Natural killer cell (primary cell): Measurements from ENCODE around the gene KIF3B. TPM values are rescaled to one million over a fixed set of nuclear protein-coding genes. Genes with fewer than 3 reads are reported as not detected.
"Not testable (repeated sequence)": the region's sequence is repeated elsewhere in the genome, so short reads cannot be mapped to it uniquely, and the experiment has no call there.

Experiments used
- ATAC-seq, 3 donors: fragments of 150-1000 bp in 2 of 3; fragments of 200-7000 bp in 1 of 3; cut with Tn5 transposase; 1 replicate in 1 of 3; 2 replicates in 2 of 3; pipeline ENCODE4 v1.10.0; 2021; ENCODE audit warnings: mild to moderate bottlenecking in 2 of 3, moderate library complexity in 2 of 3
- DNase-seq, 2 donors: peaks; one replicate each; pipeline versions ENCODE4 v3.0.0 to v3.0.0-alpha.2; 2013 to 2021; ENCODE audit warnings: mixed read lengths in 1 of 2
- H3K27ac ChIP-seq: one replicate; pipeline ENCODE4 v1.5.1; 2013; ENCODE audit warnings: mild to moderate bottlenecking, low read length
- H3K27me3 ChIP-seq: one replicate; pipeline ENCODE4 v1.6.1; 2013; ENCODE audit warnings: low read length; ENCODE audit not compliant: control insufficient read depth, insufficient read depth
- H3K36me3 ChIP-seq: one replicate; pipeline ENCODE4 v1.6.1; 2013; ENCODE audit warnings: low read length; ENCODE audit not compliant: control insufficient read depth, insufficient read depth
- H3K4me1 ChIP-seq: one replicate; pipeline ENCODE4 v1.6.1; 2013; ENCODE audit warnings: low read length; ENCODE audit not compliant: control insufficient read depth, insufficient read depth
- H3K4me3 ChIP-seq: one replicate; pipeline ENCODE4 v1.5.1; 2013; ENCODE audit warnings: low read length
- H3K9me3 ChIP-seq: one replicate; pipeline ENCODE4 v1.6.1; 2013; ENCODE audit warnings: low read length; ENCODE audit not compliant: control insufficient read depth, insufficient read depth
- H3K27ac Mint-ChIP-seq, 2 donors: one replicate each; pipeline ENCODE4 v1.8.0; 2022; ENCODE audit warnings: mild to moderate bottlenecking in 2 of 2, mixed read lengths in 2 of 2, moderate library complexity in 1 of 2
- H3K27me3 Mint-ChIP-seq, 2 donors: one replicate each; pipeline ENCODE4 v1.8.0; 2022; ENCODE audit warnings: low read depth in 2 of 2, mixed read lengths in 2 of 2
- H3K36me3 Mint-ChIP-seq: one replicate; pipeline ENCODE4 v1.8.0; 2022; ENCODE audit warnings: mixed read lengths
- H3K4me1 Mint-ChIP-seq, 2 donors: one replicate each; pipeline ENCODE4 v1.8.0; 2022; ENCODE audit warnings: mixed read lengths in 2 of 2
- H3K4me3 Mint-ChIP-seq: one replicate; pipeline ENCODE4 v1.8.0; 2022; ENCODE audit warnings: mild to moderate bottlenecking, moderate library complexity, mixed read lengths
- H3K9me3 Mint-ChIP-seq, 2 donors: one replicate each; pipeline ENCODE4 v1.8.0; 2022; ENCODE audit warnings: mixed read lengths in 2 of 2
- WGBS: methylation state at CpG from one replicate; pipeline ENCODE4 v1.1.7; 2013; ENCODE audit warnings: missing lambda C conversion rate; ENCODE audit not compliant: insufficient coverage; 5-methylcytosine and 5-hydroxymethylcytosine counted together
- intact Hi-C: fragments of 100-400 bp; cut with micrococcal nuclease; formaldehyde crosslinking; loops from one replicate; pipeline ENCODE4 v1.14.2; 2022
- total RNA-seq, 4 donors: library from RNA; stranded (reverse); fragments of 120-200 nt in 1 of 4; gene quantifications; one replicate each; pipeline versions ENCODE4 v1.2.3 to v1.2.4, GENCODE V29; 2013 to 2022
- TF ChIP-seq, protein P1 (sequence below): fragments of 200-600 bp; IDR thresholded peaks from one replicate; pipeline ENCODE4 v1.8.0; 2022; ENCODE audit warnings: antibody characterized with exemption

Gene KIF3B
- total RNA-seq, 3 donors from 2014 or later (not counting 1 experiment from before 2014, with no cell fraction given): 10.2 to 14.3 (median 13.2) TPM

DNA sequence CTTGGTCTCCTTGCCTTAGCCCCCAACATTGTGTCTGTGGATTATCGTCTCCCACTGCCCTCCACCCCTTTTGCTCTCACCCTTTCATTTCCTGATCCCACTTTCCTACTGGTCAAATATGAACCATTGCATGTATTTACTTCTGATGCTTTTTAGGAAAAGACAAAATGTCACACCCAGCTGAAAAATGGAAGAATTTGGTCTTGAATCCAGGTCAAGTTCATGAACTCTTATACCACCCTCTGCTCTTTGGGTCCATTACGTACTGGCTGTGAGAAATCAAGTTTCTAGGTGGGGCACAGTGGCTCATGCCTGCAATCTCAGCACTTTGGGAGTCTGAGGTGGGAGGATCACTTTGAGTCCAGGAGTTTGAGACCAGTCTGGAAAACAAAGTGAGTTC, 15.8 kb upstream of the KIF3B start:
- Histone ChIP-seq H3K4me3 (no peak overlapping the region), H3K27ac (no peak overlapping the region), H3K27me3 (no peaks in the 10 kb centered on the region), H3K9me3 (no peaks in the 10 kb centered on the region), H3K4me1 (no peaks in the 10 kb centered on the region), H3K36me3 (no peaks in the 10 kb centered on the region)
- Mint-ChIP-seq H3K9me3 (no peaks in the 10 kb centered on the region), H3K27ac (no peak overlapping the region), H3K4me1 (no peaks in the 10 kb centered on the region), H3K4me3 (no peak overlapping the region), H3K27me3 (peaks cover 0 to 3% of the 10 kb centered on the region in 2 donors), H3K36me3 (no peaks in the 10 kb centered on the region)
- TF ChIP-seq, protein P1, sequence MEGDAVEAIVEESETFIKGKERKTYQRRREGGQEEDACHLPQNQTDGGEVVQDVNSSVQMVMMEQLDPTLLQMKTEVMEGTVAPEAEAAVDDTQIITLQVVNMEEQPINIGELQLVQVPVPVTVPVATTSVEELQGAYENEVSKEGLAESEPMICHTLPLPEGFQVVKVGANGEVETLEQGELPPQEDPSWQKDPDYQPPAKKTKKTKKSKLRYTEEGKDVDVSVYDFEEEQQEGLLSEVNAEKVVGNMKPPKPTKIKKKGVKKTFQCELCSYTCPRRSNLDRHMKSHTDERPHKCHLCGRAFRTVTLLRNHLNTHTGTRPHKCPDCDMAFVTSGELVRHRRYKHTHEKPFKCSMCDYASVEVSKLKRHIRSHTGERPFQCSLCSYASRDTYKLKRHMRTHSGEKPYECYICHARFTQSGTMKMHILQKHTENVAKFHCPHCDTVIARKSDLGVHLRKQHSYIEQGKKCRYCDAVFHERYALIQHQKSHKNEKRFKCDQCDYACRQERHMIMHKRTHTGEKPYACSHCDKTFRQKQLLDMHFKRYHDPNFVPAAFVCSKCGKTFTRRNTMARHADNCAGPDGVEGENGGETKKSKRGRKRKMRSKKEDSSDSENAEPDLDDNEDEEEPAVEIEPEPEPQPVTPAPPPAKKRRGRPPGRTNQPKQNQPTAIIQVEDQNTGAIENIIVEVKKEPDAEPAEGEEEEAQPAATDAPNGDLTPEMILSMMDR: no peak
- DNase-seq (no peak), ATAC-seq (no peak)
- 100% methylated on average over 2 of the region's 2 CpGs for whole genome bisulfite sequencing
- intact Hi-C loops: no loop called here

DNA sequence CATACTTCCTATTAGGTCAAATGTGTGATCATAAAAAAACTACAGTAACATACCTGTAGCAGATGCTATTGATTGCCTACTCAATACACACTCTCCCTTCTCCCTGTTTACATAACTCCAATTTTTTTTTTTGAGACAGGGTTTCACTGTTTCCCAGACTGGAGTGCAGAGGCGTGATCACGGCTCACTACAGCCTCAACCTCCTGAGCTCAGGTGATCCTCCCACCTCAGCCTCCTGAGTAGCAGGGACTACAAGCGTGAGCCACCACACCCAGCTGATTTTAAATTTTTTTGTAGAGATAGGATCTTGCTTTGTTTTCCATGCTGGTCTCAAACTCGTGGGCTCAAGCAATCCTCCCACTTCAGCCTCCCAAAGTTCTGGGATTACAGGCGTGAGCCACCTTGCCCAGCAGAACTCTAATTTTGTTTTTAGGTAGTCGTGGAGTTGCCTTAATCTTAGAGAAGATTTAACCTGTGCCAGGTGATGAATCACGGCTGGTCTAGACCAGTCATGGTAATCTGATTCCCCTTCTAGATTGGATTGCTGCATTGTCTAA, 14.0 kb upstream of the KIF3B start:
- Mint-ChIP-seq H3K9me3 (no peaks in the 10 kb centered on the region), H3K4me3 (no peak overlapping the region), H3K4me1 (no peaks in the 10 kb centered on the region), H3K27ac (no peak overlapping the region), H3K36me3 (no peaks in the 10 kb centered on the region), H3K27me3 (peaks cover 0 to 3% of the 10 kb centered on the region in 2 donors)
- intact Hi-C loops: no loop called here
- H3K36me3 ChIP-seq: no peaks in the 10 kb centered on the region
- ATAC-seq (no peak), DNase-seq (no peak)
- no peaks in the 10 kb centered on the region for H3K27me3 ChIP-seq
- H3K4me3 ChIP-seq: no peak overlapping the region
- no peak overlapping the region for H3K27ac ChIP-seq
- no peaks in the 10 kb centered on the region for H3K9me3 ChIP-seq
- H3K4me1 ChIP-seq: no peaks in the 10 kb centered on the region
- TF ChIP-seq, protein P1: no peak
- 83% methylated on average over 6 of the region's 7 CpGs for WGBS

DNA sequence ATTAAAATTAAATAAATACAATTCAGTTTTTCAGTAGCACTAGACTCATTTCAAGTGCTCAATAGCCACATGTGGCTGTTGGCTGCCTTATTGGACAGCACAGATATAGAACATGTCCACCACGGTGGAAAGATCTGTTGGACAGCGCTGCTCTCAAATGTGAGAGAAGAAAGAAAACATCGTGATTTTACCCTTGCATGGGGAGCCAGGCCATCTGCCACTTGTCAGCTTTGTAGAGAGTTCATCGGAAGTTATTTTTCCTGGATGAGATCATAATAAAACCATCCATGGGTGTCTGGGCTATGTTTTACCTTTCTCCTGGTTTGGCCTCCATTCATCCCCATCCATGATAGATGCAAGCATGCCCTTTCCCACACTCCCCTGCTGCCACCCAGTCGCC, 5.8 kb upstream of the KIF3B start:
- no peaks in the 10 kb centered on the region for H3K9me3 Mint-ChIP-seq
- no peak overlapping the region for H3K27ac Mint-ChIP-seq
- H3K27me3 Mint-ChIP-seq: peaks cover 0 to 6% of the 10 kb centered on the region in 2 donors
- intact Hi-C loops: loop anchor here (10.0 kb wide), 1 partner anchor 213 kb away; no protein-coding TSS in a partner anchor
- Histone ChIP-seq H3K4me1 (no peaks in the 10 kb centered on the region), H3K27me3 (no peaks in the 10 kb centered on the region), H3K36me3 (no peaks in the 10 kb centered on the region), H3K4me3 (no peak overlapping the region), H3K27ac (no peak overlapping the region), H3K9me3 (no peaks in the 10 kb centered on the region)
- ATAC-seq: no peak
- H3K4me3 Mint-ChIP-seq: no peak overlapping the region
- WGBS: 95% methylated on average over 5 of the region's 5 CpGs
- DNase-seq: no peak
- peaks cover 0 to 4% of the 10 kb centered on the region in 2 donors for H3K4me1 Mint-ChIP-seq
- no peaks in the 10 kb centered on the region for H3K36me3 Mint-ChIP-seq
- TF ChIP-seq, protein P1: no peak

DNA sequence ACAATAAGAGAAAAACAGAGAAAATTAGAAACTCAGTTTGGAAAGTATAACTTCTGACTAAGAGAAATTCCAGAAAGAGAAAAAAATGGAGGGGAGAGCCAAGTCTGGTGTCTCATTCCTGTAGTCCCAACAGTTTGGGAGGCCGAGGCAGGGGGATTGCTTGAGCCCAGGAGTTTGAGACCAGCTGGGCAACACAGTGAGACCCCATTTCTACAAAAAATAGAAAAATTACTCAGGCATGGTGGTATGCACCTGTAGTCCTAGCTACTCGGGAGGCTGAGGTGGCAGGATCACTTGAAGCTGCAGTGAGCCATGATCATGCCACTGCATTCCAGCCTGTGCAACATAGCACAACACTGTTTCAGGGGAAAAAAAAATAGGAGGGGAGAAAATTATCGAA, 3.1 kb upstream of the KIF3B start:
- peaks cover 21% of the 10 kb centered on the region for H3K4me1 ChIP-seq
- ATAC-seq (no peak), DNase-seq (no peak)
- H3K27me3 ChIP-seq: no peaks in the 10 kb centered on the region
- Mint-ChIP-seq H3K27me3 (peaks cover 0 to 6% of the 10 kb centered on the region in 2 donors), H3K27ac (no peak overlapping the region), H3K9me3 (no peaks in the 10 kb centered on the region), H3K4me3 (no peak overlapping the region), H3K36me3 (no peaks in the 10 kb centered on the region), H3K4me1 (peaks cover 14 to 19% of the 10 kb centered on the region in 2 donors)
- no peaks in the 10 kb centered on the region for H3K36me3 ChIP-seq
- no peak overlapping the region for H3K4me3 ChIP-seq
- TF ChIP-seq, protein P1: no peak
- 88% methylated on average over 3 of the region's 3 CpGs for WGBS
- H3K27ac ChIP-seq: no peak overlapping the region
- intact Hi-C loops: loop anchor here (10.0 kb wide), 1 partner anchor 210 kb away; no protein-coding TSS in a partner anchor
- no peaks in the 10 kb centered on the region for H3K9me3 ChIP-seq

DNA sequence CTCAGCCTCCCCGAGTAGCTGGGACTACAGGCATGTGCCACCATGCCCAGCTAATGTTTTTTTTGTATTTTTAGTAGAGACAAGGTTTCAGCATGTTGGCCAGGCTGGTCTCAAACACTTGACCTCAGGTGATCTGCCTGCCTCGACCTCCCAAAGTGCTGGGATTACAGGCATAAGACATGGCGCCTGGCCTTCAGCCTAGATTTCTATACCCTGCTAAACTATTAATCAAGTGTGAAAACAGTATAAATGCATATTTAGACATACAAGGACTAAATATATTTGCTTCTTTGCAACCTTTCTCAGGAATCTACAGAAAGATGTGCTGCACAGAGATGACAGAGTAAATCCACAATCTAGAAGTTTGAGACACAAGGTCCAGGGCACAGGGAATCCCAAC, 2.3 kb upstream of the KIF3B start:
- not testable (repeated sequence) for H3K27ac Mint-ChIP-seq, H3K27me3 Mint-ChIP-seq
- intact Hi-C loops: loop anchor here (10.0 kb wide), 1 partner anchor 210 kb away; no protein-coding TSS in a partner anchor

More for the DNA sequence above, 2.3 kb upstream of the KIF3B start:
- H3K4me1 Mint-ChIP-seq: peaks cover 14 to 19% of the 10 kb centered on the region in 2 donors
- peaks cover 21% of the 10 kb centered on the region for H3K4me1 ChIP-seq
- H3K9me3 Mint-ChIP-seq, H3K4me3 ChIP-seq, H3K36me3 ChIP-seq, ATAC-seq, H3K27ac ChIP-seq, DNase-seq, H3K27me3 ChIP-seq, H3K9me3 ChIP-seq, H3K36me3 Mint-ChIP-seq: not testable (repeated sequence)
- H3K4me3 Mint-ChIP-seq: peak overlapping the region; percentile 39
- 96% methylated on average over 3 of the region's 3 CpGs for WGBS
